Peyer's patch (tissue), 4 donors: ENCODE measurements around the gene RFX1. TPM values are rescaled to one million over a fixed set of nuclear protein-coding genes. Genes with fewer than 3 reads are reported as not detected.

ENCODE experiments used
- DNase-seq, 3 donors: peaks; one replicate each; pipeline ENCODE4 v3.0.0-alpha.2; 2017 to 2019
- H3K27ac ChIP-seq, 4 donors: fragments of 200-600 bp; sonication (generic); one replicate each; pipeline ENCODE4 v1.5.1; 2016 to 2019
- H3K27me3 ChIP-seq, 2 donors: fragments of 200-600 bp; sonication (generic); one replicate each; pipeline ENCODE4 v1.5.1; 2019
- H3K36me3 ChIP-seq, 3 donors: fragments of 200-600 bp; sonication (generic); one replicate each; pipeline ENCODE4 v1.5.1; 2016 to 2019
- H3K4me1 ChIP-seq, 4 donors: fragments of 200-600 bp; sonication (generic); one replicate each; pipeline ENCODE4 v1.5.1; 2016 to 2019
- H3K4me3 ChIP-seq, 4 donors: fragments of 200-600 bp; sonication (generic); 1 replicate in 3 of 4; 2 replicates in 1 of 4; pipeline ENCODE4 v1.5.1; 2016 to 2019; ENCODE audit warnings: mild to moderate bottlenecking in 1 of 4
- H3K9me3 ChIP-seq, 4 donors: fragments of 200-600 bp; sonication (generic); one replicate each; pipeline ENCODE4 v1.5.1; 2016 to 2019; ENCODE audit warnings: mild to moderate bottlenecking in 1 of 4
- CTCF ChIP-seq, 6 experiments: fragments of 450-650 bp in 4 of 6; fragments of 200-600 bp in 2 of 6; sonication (generic) in 1 of 6; IDR thresholded peaks; one replicate each; pipeline ENCODE4 v1.5.1; 2017 to 2019; ENCODE audit warnings: antibody characterized with exemption in 6 of 6, mild to moderate bottlenecking in 3 of 6, moderate library complexity in 1 of 6
- POLR2A ChIP-seq, 2 donors: fragments of 450-650 bp; IDR thresholded peaks; one replicate each; pipeline ENCODE4 v1.5.1; 2017; ENCODE audit warnings: antibody characterized with exemption in 2 of 2, mild to moderate bottlenecking in 2 of 2, moderate library complexity in 2 of 2
- total RNA-seq, 4 donors: library from RNA; depleted of rRNA; stranded (reverse); fragments of >200 nt; gene quantifications; one replicate each; pipeline ENCODE4 v1.1.0, GENCODE V29; 2016

Gene RFX1
- total RNA-seq, 4 donors from 2014 or later = 5.8 to 19.0 (median 9.6) TPM

DNA sequence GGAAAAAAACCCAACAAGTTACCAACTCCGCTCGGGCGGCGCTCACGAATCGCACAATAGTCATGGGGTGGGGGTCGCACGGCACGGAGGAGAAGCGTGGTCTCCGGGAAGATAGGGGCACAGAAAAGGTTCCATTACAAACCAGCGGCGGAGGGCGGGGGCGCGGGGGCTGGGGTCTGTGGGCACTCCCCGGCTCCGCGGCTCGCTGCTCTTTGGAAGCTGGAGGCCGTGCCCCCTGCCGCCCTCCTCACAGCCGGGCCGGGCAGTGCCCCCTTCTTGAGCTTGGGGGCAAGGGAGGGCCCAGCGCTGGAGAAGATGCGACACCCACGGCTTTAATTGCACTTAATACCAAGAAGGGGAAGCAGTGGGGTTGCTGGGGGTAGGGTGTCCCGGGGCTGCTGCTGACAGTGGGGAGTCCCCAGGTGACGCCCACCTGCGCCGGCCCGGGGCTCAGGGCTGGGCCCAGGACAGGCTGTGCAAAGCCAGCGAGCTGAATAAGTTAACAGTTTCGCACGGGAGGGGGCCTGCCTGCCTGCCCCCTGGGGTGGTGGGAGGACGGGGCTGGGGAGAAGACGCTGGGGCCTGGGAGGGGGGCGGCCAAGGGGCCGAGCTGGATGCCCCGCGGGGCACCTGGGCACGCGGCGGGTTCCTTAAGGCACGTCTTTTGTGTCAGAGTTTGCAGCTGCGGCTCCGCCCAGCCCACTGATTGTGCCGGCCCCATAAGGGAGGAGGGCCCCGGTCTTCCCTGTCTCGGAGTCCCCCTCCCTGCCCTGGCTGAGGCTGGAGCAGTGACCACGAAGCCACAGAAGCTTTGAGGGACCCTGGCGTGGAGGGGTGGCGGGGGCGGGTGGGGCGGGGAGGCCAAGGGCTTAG lies 44.1 kb downstream of the RFX1 start:
- Histone ChIP-seq H3K27ac (no peak overlapping the region), H3K36me3 (peaks cover 0 to 93% (median 0%) of the 10 kb centered on the region in 3 donors), H3K4me1 (no peaks in the 10 kb centered on the region), H3K27me3 (no peaks in the 10 kb centered on the region), H3K4me3 (peak overlapping the region in 1 of 4 donors; percentile 30), H3K9me3 (peaks cover 0 to 2% (median 0%) of the 10 kb centered on the region in 4 donors)
- DNase-seq = no peak
- TF ChIP-seq CTCF (IDR thresholded peaks at IDR 0.05) (no peak), POLR2A (IDR thresholded peaks at IDR 0.05) (no peak)

DNA sequence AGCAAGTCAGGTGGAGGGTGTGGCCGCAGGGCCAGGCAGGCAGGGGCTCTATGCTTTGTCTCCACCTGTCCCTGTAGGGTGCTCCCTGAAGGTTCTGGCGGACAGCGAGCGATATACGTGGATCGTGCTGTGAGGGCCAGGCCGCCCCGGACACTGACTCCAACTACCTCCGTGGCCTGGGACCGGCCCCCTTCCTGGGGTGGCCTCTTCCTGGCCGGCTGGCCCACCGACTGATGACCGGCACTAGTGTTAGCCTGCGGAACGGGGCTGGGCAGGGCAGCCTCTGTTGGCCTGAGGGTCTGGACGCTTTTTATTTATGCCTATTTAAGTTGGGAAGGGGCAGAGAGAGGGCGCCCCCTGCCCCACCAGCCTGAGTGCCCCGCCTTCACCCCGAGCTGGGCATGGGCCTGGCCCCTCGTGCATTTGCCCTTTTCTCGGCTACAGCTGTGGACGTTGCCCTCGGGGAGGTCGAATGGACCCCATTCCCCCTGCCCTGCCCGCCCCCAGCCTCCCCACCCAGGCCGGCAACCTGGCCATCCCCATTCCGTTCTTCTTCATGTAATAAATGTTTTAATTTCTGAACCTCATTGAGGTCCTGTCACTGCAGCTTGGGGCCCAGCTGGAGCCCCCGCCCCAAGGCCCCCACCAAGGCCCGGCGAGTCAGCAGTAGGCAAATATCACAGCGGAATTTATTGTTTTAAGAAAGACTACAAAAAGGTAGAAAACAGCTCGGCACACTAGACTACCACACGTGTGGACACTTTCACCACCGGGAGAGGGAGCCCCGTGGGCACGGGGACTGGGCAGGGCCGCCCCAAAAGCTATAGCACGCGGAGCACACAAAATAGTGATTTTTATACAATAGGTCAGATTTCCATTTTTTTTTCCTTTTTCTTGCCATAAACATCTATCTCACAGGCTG lies 45.0 kb downstream of the RFX1 start:
- TF ChIP-seq CTCF (IDR thresholded peaks at IDR 0.05) (no peak), POLR2A (IDR thresholded peaks at IDR 0.05) (no peak)

GRCh38 chr19:13959962-13960862 lies 45.9 kb downstream of the RFX1 start:
- Histone ChIP-seq H3K9me3 (peaks cover 0 to 2% (median 0%) of the 10 kb centered on the region in 4 donors), H3K36me3 (peaks cover 0 to 93% (median 0%) of the 10 kb centered on the region in 3 donors), H3K4me3 (no peak overlapping the region), H3K27me3 (no peaks in the 10 kb centered on the region), H3K27ac (no peak overlapping the region), H3K4me1 (no peaks in the 10 kb centered on the region)
- no peak for DNase-seq
- TF ChIP-seq POLR2A (IDR thresholded peaks at IDR 0.05) (no peak), CTCF (IDR thresholded peaks at IDR 0.05) (peak in 3 of 6 experiments; percentile 16 to 27 (median 21))

More for the DNA sequence above, 45.0 kb downstream of the RFX1 start:
- no peaks in the 10 kb centered on the region for H3K27me3 ChIP-seq
- peaks cover 0 to 2% (median 0%) of the 10 kb centered on the region in 4 donors for H3K9me3 ChIP-seq
- no peak for DNase-seq
- H3K4me1 ChIP-seq = no peaks in the 10 kb centered on the region
- no peak overlapping the region for H3K27ac ChIP-seq
- peaks cover 0 to 93% (median 0%) of the 10 kb centered on the region in 3 donors for H3K36me3 ChIP-seq
- no peak overlapping the region for H3K4me3 ChIP-seq

- peaks cover 0 to 95% (median 0%) of the 10 kb centered on the region in 3 donors for H3K36me3 ChIP-seq
- no peaks in the 10 kb centered on the region for H3K27me3 ChIP-seq
- no peaks in the 10 kb centered on the region for H3K4me1 ChIP-seq
- no peak for DNase-seq
- H3K27ac ChIP-seq = no peak overlapping the region
- no peak overlapping the region for H3K4me3 ChIP-seq
- peaks cover 0 to 2% (median 0%) of the 10 kb centered on the region in 4 donors for H3K9me3 ChIP-seq
- TF ChIP-seq POLR2A (IDR thresholded peaks at IDR 0.05) (no peak), CTCF (IDR thresholded peaks at IDR 0.05) (no peak)
Measured at GRCh38 chr19:13959141-13959961, 46.8 kb downstream of the RFX1 start.
